Activated T-helper 17 cell treated with anti-CD3 and anti-CD28 coated beads, Interleukin-2, amount 50 U/mL, for 72 hours (primary cell): ENCODE data around the gene NKG7. TPM values are rescaled to one million over a fixed set of nuclear protein-coding genes. Genes with fewer than 3 reads are reported as not detected.

Experiments
- ATAC-seq: fragments of 150-1000 bp; cut with Tn5 transposase; replicated peaks from 2 replicates; pipeline ENCODE4 v1.10.0; 2021; ENCODE audit warnings: mild to moderate bottlenecking, moderate library complexity
- H3K27ac Mint-ChIP-seq: one replicate; pipeline ENCODE4 v1.8.0; 2022; ENCODE audit warnings: mixed read lengths
- H3K27me3 Mint-ChIP-seq: one replicate; pipeline ENCODE4 v1.8.0; 2022; ENCODE audit warnings: mixed read lengths
- H3K36me3 Mint-ChIP-seq: one replicate; pipeline ENCODE4 v1.8.0; 2022; ENCODE audit warnings: low read depth, mild to moderate bottlenecking, mixed read lengths
- H3K4me1 Mint-ChIP-seq: one replicate; pipeline ENCODE4 v1.8.0; 2022; ENCODE audit warnings: mixed read lengths
- H3K4me3 Mint-ChIP-seq: one replicate; pipeline ENCODE4 v1.8.0; 2022; ENCODE audit warnings: mild to moderate bottlenecking, mixed read lengths
- H3K9me3 Mint-ChIP-seq: one replicate; pipeline ENCODE4 v1.8.0; 2022; ENCODE audit warnings: mixed read lengths
- total RNA-seq, 2 donors: library from RNA; stranded (reverse); gene quantifications; one replicate each; pipeline ENCODE4 v1.2.3, GENCODE V29; 2022

Gene NKG7
- total RNA-seq, 2 donors from 2014 or later = 15.2 to 19.8 TPM

GRCh38 chr19:51325161-51325976, 47.1 kb downstream of the NKG7 start:
- Mint-ChIP-seq H3K9me3 (no peaks in the 10 kb centered on the region), H3K36me3 (no peaks in the 10 kb centered on the region), H3K4me3 (no peak overlapping the region), H3K27me3 (peaks cover 59% of the 10 kb centered on the region), H3K27ac (no peak overlapping the region), H3K4me1 (peaks cover 5% of the 10 kb centered on the region)
- peak; percentile 44 for ATAC-seq

- H3K4me1 Mint-ChIP-seq = peaks cover 5% of the 10 kb centered on the region
- no peak overlapping the region for H3K27ac Mint-ChIP-seq
- H3K27me3 Mint-ChIP-seq = peaks cover 55% of the 10 kb centered on the region
- H3K36me3 Mint-ChIP-seq = no peaks in the 10 kb centered on the region
- no peak overlapping the region for H3K4me3 Mint-ChIP-seq
- no peak for ATAC-seq
- H3K9me3 Mint-ChIP-seq = no peaks in the 10 kb centered on the region
Measured at GRCh38 chr19:51324167-51324481, 48.3 kb downstream of the NKG7 start.

- no peak overlapping the region for H3K4me3 Mint-ChIP-seq
- no peaks in the 10 kb centered on the region for H3K9me3 Mint-ChIP-seq
- peaks cover 57% of the 10 kb centered on the region for H3K27me3 Mint-ChIP-seq
- no peak for ATAC-seq
- H3K36me3 Mint-ChIP-seq = no peaks in the 10 kb centered on the region
- no peak overlapping the region for H3K27ac Mint-ChIP-seq
- peaks cover 5% of the 10 kb centered on the region for H3K4me1 Mint-ChIP-seq
Measured at GRCh38 chr19:51323481-51324166, 48.8 kb downstream of the NKG7 start.

- Mint-ChIP-seq H3K36me3 (no peaks in the 10 kb centered on the region), H3K4me1 (no peaks in the 10 kb centered on the region), H3K27me3 (peaks cover 48% of the 10 kb centered on the region), H3K27ac (no peak overlapping the region), H3K9me3 (no peaks in the 10 kb centered on the region), H3K4me3 (no peak overlapping the region)
- ATAC-seq = no peak
Measured at GRCh38 chr19:51321799-51322198, 50.7 kb downstream of the NKG7 start.

Other genes with a start within 250 kb of the NKG7 start
- under 1 TPM; 0.15 to 0.74 TPM for gene SIGLEC9, start 247.7 kb downstream of the NKG7 start, total RNA-seq
- not detected for gene SIGLEC7, start 230.4 kb downstream of the NKG7 start, total RNA-seq
- 1 to 10 TPM in 1 of 2 donors, not detected in 1; 1.2 TPM for gene CD33, start 147.6 kb downstream of the NKG7 start, total RNA-seq
- under 1 TPM in 1 of 2 donors, not detected in 1; 0.30 TPM for gene SIGLECL1, start 121.6 kb downstream of the NKG7 start, total RNA-seq
- gene IGLON5, start 61.0 kb downstream of the NKG7 start, total RNA-seq = under 1 TPM; 0.09 to 0.32 TPM
- gene VSIG10L, start 30.5 kb downstream of the NKG7 start, total RNA-seq = 1 to 10 TPM; 1.2 to 5.2 TPM
- gene ETFB, start 6.3 kb downstream of the NKG7 start, total RNA-seq = 100 to 1,000 TPM in 1 of 2 donors, 10 to 100 TPM in 1; 67.0 to 101 TPM
- 1 to 10 TPM in 1 of 2 donors, under 1 TPM in 1; 0.37 to 1.5 TPM for gene CLDND2, start 3.7 kb downstream of the NKG7 start, total RNA-seq
- under 1 TPM in 1 of 2 donors, not detected in 1; 0.40 TPM for gene LIM2, start 15.3 kb upstream of the NKG7 start, total RNA-seq
- gene C19orf84, start 17.9 kb upstream of the NKG7 start, total RNA-seq = not detected
- gene SIGLEC10, start 45.0 kb upstream of the NKG7 start, total RNA-seq = under 1 TPM; 0.19 to 0.26 TPM
- gene SIGLEC8, start 85.8 kb upstream of the NKG7 start, total RNA-seq = not detected
- not detected for gene CEACAM18, start 105.9 kb upstream of the NKG7 start, total RNA-seq
- under 1 TPM; 0.22 to 0.34 TPM for gene SIGLEC12, start 129.1 kb upstream of the NKG7 start, total RNA-seq
- not detected for gene SIGLEC6, start 159.0 kb upstream of the NKG7 start, total RNA-seq
- gene ZNF175, start 198.6 kb upstream of the NKG7 start, total RNA-seq = 10 to 100 TPM in 1 of 2 donors, 1 to 10 TPM in 1; 8.0 to 16.9 TPM